Measurements from ENCODE around the gene NUDT3.
"Not testable (repeated sequence)": the region's sequence is repeated elsewhere in the genome, so short reads cannot be mapped to it uniquely, and the experiment has no call there.

Gene NUDT3

DNA sequence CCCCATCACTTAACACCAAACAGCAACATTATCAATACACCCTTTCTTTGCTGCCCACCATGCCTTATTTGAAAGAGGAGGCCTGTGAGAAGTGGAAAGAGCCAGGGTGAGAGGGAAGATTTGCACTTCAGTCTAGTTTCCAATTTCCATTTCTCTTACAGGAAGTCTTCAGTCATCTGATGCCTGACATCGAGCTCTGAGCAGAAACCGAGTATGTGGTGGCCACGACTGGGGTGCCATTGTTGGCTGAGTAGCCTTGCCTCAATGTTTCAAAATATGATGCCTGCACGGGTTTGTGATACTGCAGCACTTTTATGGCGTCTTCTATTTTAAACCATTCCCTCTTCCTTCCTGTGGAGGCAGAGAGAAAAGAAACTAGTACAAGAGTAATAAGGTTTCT is 103.9 kb downstream of the NUDT3 start:
- no peak for DNase-seq (ENCODE audit: low spot score)

DNA sequence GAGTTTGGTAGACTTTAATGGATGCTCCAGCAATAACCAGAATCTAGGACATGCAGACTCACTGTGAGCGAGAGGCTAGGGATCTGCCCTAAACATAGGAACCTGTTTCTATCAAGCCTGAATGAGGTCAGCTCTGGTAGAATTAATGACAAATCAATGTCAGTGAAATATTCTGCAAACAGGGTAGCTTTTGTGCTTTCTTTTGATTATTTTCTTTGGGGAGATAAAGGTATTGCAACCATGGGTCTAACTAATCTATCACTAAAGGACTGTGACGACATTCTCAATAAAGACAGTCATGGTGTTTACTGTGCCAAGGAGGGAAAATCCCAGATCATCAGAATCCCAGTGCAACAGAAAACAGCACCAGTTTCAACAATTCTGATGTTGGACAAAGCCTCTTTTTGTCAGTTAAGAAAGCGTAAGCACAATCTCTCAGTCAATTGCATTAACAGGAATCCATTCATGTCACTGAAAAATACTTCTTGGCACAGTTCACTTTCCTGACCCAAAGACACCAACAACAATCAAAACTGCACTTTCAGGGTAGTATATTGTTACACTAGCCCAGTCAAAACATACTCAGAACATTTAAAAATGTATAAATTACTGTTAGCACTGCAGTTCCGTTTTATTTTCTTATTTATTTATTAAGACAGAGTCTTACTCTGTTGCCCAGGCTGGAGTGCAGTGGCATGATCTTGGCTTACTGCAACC is 106.9 kb downstream of the NUDT3 start:
- DNase-seq (ENCODE audit: low spot score): no peak

DNA sequence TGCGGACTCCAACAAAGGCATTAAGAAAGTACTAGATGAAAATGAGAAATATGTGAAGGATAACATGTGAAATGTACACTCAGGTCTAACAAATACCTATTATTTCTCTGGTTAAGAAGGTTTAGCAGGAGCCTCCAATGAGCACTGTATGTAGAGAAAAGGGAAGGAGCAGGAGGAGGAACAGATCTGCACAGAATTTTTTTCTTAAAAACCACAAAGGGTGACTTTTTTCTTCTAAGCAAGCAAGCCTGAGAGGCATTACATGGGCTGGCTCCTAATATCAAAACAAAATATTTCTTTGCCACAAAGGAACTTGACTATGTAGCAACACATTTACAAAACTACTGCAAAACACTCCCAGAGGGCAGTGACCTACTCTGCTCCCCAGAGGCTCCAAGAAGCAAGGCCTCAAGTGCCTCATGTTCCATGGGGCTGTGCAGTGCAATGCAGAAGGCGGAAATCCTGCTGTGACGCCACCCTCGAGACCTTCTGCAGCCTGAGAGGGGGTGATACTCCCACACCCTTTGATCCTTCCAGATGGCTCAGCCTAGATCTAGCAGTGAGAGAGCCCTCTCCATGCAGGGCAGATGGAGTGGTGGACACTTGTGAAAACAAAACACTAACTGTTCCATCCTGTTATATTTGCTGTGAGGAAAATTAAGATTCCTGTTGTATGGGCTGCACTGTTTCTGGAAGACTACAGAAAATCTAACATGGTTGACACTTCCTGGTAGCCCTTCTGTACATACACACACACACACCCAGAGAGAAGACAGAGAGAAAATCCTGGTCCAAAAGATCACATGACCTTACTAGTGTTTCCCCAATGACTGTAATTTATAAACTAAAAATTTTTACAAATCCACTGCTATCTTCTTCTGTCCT is 107.7 kb downstream of the NUDT3 start:
- no peak for DNase-seq (ENCODE audit: low spot score)

DNA sequence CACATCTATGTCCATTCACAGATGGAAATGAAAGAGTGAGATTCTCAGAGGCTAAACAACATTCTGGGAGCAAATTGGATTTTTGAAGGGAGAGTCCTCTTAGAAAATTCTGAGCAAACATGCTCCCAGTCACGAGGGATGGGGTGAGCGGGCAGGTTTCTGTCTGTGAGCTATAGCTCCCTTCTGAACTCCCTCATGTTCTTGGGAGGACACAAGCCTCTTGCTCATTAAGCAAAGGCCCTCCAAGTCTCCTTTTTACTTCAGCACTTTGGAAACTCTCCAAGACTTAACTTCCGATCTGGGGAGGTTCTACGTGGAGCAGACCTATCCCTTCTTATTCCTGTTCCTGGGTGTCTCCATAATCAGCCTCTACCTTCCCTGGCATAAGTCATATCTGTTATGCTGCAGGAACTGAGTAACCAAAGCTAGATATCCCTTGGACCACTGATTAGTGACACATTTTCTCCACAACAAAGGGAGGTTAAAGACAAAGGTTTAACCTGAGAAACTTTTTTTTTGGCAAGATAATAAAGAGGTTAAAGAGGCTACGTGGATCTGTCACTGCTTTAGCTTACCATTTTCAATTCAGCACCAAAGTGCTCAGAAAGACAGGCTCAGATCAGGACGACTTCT is 110.7 kb downstream of the NUDT3 start:
- DNase-seq (ENCODE audit: low spot score): no peak

DNA sequence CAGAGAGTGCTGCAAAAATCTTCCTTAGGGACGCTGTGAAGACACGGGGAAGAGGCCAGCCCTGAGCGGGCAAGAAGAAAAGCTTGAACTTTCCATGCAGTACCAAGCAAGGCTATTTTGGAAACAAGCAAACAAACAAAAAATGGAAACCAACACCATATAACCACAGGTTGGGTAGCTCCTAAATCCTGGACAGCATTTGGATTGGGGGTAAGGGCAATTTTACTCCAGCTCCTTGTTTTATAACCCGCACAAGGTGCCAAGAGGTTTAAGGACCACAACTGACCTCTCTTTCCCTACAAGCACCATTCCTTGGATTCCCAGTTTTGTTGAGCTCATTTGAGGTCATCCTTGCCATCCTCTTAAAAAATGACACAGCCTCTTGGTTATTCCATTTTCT is 112.3 kb downstream of the NUDT3 start:
- DNase-seq (ENCODE audit: low spot score): no peak

DNA sequence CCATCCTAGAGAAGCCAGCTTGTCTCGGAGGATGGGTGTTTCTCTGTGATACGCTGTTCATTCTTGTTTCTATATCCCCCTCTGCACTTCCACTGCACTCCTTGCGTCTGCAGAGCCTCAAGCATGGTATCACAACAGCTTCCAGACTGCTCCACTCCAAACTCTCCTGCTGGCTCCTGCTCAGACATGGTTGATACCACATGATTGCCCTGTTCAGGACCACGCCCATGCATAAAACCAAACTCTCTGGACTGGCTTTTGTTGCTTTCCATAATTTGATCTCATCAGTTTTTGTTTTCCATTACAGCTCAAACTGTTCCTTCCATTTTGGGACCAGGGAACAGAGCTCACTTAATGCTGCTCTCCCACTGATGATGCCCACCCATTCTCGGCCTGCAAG is 113.6 kb downstream of the NUDT3 start:
- no peak for DNase-seq (ENCODE audit: low spot score)

DNA sequence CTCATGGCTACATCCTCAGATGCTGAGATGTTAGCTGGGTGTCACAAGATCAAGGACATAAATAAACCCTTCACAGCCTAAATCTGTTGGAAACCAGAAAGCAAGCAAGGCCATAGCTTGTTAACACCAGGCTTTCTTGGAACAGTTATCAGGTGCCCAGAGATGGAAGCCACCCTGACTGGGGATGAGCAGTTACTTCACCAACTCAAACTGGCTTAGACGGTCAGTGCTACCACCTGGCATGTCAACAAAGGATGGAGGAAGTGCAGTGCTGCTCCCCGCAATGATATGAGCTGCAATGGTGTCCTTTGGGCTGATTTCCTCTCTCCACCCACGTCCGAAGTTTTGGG is 114.7 kb downstream of the NUDT3 start:
- no peak for DNase-seq (ENCODE audit: low spot score)

DNA sequence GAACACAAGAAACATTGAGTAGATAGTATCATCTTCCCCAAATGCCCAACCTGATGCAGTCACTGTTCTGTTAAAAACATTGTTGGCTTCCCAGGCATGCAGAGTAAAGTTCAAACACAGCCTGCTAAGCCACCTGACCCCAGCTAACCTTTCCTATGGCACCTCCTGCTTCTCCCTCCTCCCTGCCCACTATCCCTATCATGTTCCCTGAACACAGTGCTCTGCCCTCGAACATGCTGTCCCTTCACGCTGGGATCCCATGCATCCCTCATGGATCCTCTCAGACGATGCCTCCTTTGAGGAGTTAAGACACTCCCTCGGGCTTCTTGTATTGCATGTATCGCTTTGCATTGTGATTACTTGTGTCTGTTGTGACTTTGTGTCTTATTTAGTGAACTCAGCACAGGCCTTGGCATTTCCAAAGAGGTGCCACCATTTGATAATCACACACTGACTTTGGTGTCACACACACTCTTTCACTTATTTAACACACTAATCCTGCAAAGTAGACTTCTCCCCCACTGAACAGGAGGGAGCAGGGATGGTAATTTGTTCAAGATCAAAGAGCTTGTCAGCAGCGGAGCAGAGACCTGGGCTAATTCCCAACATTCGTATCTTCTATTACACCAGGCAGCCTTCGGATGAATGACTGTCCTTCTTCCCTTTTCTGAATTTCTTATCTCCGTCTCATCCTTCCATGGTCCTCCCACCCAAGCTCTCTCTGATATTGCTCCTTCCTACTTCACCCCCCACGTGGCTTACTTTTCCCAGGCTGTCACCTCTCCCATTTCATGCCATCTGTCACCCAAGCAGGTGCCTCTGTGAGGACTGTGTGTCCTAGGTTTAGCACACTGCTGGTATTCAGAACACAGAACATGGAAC is 115.3 kb downstream of the NUDT3 start:
- no peak for DNase-seq (ENCODE audit: low spot score)

DNA sequence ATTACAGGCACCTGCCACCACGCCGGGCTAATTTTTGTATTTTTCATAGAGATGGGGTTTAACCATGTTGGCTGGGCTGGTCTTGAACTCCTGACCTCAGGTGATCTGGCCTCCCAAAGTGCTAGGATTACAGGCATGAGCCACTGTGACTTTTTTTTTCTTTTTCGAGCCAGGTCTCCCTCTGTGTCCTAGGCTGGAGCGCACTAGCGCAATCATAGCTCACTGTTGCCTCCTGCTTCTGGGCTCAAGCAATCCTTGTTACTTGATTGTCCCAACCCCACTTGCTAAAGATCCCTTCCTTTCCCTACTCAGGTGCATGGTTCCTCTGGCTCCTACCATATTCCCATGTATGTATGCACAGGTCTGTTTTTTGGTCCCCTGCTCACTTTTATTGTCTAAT is 116.3 kb downstream of the NUDT3 start:
- DNase-seq (ENCODE audit: low spot score): no peak

DNA sequence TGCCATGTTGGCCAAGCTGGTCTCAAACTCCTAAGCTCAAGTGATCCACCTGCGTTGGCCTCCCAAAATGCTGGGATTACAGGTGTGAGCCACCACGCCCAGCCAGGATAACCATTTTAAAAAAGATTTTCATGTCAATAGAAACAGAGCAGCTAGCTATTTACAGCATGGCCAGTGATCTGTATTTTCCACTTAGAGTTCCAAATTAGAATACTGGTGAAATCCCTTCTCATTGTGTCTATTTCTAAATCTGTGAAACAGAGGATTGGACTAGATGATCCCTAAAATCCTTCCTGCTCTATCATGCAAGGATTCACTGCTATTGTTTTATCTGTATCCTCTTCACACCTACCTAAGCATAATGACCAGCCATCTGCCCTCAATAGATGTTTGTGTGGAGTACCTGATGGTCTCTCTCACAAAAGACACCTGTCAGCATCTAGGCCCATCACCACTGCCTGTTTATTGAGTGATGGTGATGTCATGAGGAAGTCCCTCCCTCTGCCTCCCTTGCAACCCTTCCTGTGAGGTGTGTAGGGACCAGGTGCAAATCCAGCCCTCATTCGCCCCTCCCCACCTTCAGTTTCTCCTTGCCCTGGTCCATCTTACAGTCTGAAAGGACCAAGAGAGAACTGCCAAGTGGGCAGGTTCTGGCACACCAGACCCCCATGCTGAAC is 117.2 kb downstream of the NUDT3 start:
- no peak for DNase-seq (ENCODE audit: low spot score)

DNA sequence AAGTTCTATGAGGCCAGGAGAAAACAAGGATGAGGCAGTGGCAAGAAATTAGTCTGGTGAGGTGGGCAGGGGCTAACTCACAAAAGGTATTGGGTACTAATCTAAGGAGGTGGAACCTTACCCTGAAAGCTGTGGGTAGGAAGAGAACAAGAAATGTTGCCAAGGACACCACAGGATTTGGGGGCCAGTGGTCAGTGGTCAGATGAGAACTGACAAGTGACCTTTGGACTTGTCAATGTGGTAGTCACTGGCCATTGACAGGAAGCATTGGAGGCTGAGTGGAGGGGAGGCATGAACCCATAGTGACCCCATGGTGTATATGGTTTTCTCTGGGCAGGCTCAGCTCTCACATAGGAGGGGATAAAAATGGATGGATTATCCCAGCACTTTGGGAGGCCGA is 118.3 kb downstream of the NUDT3 start:
- DNase-seq (ENCODE audit: low spot score): no peak

DNA sequence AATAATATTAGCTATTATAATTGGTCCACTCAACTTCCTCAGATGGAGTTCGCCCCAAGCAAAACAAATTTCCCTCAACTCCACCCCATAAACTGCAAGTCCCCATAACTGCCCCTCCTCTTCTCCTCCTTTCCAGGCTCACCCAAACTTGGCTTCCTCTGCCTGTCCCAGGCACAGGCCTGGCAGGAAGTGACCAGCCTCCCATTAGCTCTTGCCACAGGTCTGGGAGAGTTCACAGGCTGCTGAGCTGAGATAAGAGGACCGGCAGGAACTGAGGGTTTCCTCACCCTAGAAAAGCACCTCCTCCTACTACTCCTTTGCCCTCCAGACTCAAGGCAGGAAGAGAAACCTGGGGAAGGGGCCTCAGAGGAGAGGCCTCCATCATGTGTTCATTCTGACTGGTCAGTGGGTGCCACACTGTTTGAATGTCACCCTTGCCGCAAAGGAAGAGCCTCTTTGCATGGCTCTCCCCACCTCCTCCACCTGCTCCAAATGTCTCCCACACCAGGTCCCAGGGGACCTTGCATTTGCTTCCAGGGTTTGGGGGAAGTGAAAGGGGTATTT is 119.1 kb downstream of the NUDT3 start:
- DNase-seq (ENCODE audit: low spot score): no peak

DNA sequence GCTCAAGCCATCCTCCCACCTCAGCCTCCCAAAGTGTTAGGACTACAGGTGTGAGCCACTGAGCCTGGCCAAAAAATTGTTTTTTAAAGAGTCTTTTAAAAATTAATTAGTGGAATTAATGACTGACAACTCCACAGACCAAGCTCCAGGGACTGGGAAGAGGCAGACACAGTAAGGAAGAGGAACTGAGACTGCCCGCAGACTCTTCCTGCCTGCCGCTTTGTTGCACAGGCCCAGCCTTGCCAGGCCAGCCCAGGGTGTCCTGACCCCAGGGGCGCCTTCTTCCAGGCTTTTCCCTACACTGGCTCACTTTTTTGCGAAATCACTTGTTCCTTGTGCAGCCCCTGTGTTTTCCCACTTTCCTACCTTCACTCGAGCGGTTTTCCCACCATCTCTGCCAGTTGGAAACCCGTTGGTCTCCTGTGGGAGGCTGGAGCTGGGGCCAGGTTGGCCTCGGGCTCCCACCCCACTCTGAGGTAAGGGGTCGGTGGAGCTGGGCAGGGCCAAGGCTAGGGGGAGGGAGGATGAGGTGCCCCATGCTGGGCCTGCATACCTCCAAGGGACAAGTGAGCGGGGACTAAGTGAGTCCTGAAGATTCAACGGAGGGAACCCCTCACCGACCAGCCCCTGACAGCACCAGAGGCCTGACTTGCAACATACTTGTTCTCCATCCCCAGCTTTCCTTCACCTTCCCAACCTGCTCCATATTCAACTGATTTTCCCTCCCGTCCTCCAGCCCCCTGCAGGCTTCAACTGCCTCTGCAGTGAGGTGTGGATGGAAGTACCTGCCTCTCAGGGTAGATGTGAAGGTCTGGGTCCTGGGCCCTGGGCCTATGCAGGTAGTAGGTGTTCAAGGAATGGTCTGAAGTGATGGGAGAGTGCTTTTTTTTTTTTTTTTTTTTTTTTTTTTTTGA is 120.2 kb downstream of the NUDT3 start:
- DNase-seq (ENCODE audit: low spot score): no peak

DNA sequence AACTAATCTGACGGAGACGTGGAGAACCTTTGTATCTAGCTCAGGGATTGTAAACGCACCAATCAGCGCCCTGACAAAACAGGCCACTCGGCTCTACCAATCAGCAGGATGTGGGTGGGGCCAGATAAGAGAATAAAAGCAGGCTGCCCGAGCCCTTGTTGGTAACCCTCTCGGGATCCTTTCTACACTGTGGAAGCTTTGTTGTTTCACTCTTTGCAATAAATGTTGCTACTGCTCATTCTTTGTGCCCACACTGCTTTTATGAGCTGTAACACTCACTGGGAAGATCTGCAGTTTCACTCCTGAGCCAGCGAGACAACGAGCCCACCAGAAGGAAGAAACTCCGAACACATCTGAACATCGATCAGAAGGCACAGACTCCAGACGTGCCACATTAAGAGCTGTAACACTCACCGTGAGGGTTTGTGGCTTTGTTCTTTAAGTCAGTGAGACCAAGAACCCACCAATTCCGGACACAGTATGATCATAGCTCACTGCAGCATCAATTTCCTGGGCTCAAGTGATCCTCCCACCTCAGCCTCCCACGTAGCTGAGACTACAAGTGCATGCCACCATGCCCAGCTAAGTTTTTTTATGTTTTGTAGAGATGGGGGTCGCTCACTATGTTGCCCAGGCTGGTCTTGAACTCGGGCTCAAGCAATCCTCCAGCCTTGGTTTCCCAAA is 122.7 kb downstream of the NUDT3 start:
- not testable (repeated sequence) for DNase-seq (ENCODE audit: low spot score)

DNA sequence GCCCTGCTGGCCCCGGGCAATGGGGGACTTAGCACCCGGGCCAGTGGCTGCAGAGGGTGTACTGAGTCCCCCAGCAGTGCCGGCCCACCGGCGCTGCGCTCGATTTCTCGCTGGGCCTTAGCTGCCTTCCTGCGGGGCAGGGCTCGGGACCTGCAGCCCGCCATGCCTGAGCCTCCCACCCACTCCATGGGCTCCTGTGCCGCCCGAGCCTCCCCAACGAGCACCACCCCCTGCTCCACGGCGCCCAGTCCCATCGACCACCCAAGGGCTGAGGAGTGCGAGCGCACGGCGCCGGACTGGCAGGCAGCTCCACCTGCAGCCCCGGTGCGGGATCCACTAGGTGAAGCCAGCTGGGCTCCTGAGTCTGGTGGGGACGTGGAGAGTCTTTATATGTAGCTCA is 123.3 kb downstream of the NUDT3 start:
- not testable (repeated sequence) for DNase-seq (ENCODE audit: low spot score)

DNA sequence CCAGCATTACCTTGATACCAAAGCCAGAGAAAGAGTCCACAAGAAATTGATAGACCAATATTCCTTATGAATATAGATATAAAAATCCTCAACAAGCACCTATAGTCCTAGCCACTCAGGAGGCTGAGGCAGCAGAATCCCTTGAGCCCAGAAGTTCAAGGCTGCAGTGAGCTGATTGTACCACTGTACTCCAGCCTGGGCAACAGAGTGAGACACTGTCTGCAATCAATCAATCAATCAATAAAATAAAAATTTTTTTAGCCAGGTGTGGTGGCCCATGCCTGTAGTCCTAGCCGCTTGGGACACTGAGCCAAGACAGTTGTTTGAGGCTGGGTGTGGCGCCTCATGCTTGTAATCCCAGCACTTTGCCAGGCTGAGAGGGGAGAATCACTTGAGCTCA is 124.7 kb downstream of the NUDT3 start:
- no peak for DNase-seq (ENCODE audit: low spot score)

DNA sequence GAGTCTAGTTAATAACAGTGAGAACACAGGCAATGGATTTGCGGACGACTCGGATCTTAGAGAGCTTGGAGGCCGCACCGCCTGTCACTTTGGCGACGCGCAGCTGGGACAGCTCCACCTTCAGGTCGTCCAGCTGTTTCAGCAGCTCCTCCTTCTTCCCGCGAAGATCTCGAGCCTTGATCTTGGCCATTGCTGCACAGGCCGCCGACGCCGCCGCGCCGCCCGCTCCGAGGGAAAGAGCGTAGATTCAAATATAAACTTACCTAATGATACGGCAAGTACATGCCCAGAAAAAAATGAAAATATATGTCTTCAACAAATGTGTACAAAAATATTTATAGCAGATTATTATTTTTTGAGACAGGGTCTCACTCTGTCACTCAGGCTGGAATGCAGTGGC is 129.0 kb downstream of the NUDT3 start:
- DNase-seq (ENCODE audit: low spot score): not testable (repeated sequence)

DNA sequence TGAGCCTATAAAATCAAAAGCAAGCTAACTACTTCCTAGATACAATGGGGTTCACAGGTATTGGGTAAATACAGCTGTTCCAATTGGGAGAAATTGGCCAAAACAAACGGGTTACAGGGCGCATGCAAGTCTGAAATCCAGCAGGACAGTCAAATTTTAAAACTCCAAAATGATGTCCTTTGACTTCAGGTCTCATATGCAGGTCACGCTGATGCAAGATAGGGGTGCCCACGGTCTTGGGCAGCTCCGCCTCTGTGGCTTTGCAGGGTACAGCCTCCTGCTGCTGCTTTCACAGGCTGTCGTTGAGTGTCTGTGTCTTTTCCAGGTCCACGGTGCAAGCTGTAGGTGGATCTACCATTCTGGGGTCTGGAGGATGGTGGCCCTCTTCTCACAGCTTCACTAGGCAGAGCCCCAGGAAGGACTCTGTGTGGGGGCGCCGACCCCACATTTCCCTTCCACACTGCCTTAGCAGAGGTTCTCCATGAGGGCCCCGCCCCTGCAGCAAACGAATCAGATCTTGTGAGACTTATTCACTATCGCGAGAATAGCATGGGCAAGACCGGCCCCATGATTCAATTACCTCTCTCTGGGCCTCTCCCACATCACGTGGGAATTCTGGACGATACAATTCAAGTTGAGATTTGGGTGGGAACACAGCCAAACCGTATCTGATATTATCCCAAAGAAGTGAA is 131.7 kb downstream of the NUDT3 start:
- no peak for DNase-seq (ENCODE audit: low spot score)
